SK-N-SH (cell line): Measurements from ENCODE around the gene CAND1. TPM values are rescaled to one million over a fixed set of nuclear protein-coding genes. Genes with fewer than 3 reads are reported as not detected.

Source experiments
- CTCF ChIA-PET: fragments of 300-600, 350-600 bp; formaldehyde crosslinking; extraction: SDS; loops from one replicate; lab custom pipeline; 2021; lab: Yijun Ruan, JAX
- POLR2A ChIA-PET: fragments of 350-600 bp; sonication (Branson Sonifier 250); formaldehyde crosslinking; extraction: SDS; loops from one replicate; lab custom pipeline; 2020; ENCODE audit warnings: antibody characterized with exemption, inconsistent platforms; lab: Yijun Ruan, JAX
- DNase-seq: peaks from one replicate; pipeline ENCODE4 v3.0.0; 2012
- H2AFZ ChIP-seq: fragments of 200-600 bp; sonication (generic); 2 replicates; pipeline ENCODE4 v1.8.1; 2016; ENCODE audit warnings: antibody characterized with exemption, mild to moderate bottlenecking, low read depth
- H3F3A ChIP-seq: fragments of 200-600 bp; sonication (generic); replicated peaks from 2 replicates; pipeline ENCODE3; 2016; ENCODE audit warnings: antibody characterized with exemption, mild to moderate bottlenecking; ENCODE audit not compliant: insufficient read depth
- H3K27ac ChIP-seq, 2 experiments: fragments of 200-500 bp in 1 of 2; fragments of 200-600 bp in 1 of 2; sonication (Bioruptor generic) in 1 of 2; sonication (generic), shearing (Covaris generic) in 1 of 2; 2 replicates each; pipeline versions ENCODE4 v1.5.1 to v1.6.1; 2014 to 2016; ENCODE audit warnings: low read depth in 2 of 2, inconsistent platforms in 1 of 2, low read length in 1 of 2, mild to moderate bottlenecking in 1 of 2, mixed read lengths in 1 of 2
- H3K27me3 ChIP-seq: fragments of 200-600 bp; sonication (generic), shearing (Covaris generic); 2 replicates; pipeline ENCODE4 v1.6.1; 2016; ENCODE audit warnings: mixed run types; ENCODE audit not compliant: insufficient read depth
- H3K36me3 ChIP-seq, 2 experiments: fragments of 200-500 bp in 1 of 2; fragments of 200-600 bp in 1 of 2; sonication (Bioruptor generic) in 1 of 2; sonication (generic) in 1 of 2; replicated peaks in 1 of 2; 2 replicates each; pipeline versions ENCODE3 to v1.5.1; 2014 to 2016; ENCODE audit warnings: low read length in 1 of 2, mild to moderate bottlenecking in 1 of 2; ENCODE audit not compliant: insufficient read depth in 2 of 2, control insufficient read depth in 1 of 2
- H3K4me1 ChIP-seq, 2 experiments: fragments of 200-500 bp in 1 of 2; fragments of 200-600 bp in 1 of 2; sonication (Bioruptor generic) in 1 of 2; sonication (generic), shearing (Covaris generic) in 1 of 2; 2 replicates each; pipeline versions ENCODE4 v1.5.1 to v1.6.1; 2014 to 2016; ENCODE audit warnings: low read depth in 1 of 2, low read length in 1 of 2, mixed run types in 1 of 2; ENCODE audit not compliant: insufficient read depth in 2 of 2, control insufficient read depth in 1 of 2
- H3K4me2 ChIP-seq: fragments of 200-600 bp; sonication (generic), shearing (Covaris generic); 2 replicates; pipeline ENCODE4 v1.6.1; 2017; ENCODE audit warnings: mixed run types
- H3K4me3 ChIP-seq, 2 experiments: fragments of 200-500 bp in 1 of 2; fragments of 200-600 bp in 1 of 2; sonication (Bioruptor generic) in 1 of 2; sonication (generic), shearing (Covaris generic) in 1 of 2; 2 replicates each; pipeline versions ENCODE4 v1.5.1 to v1.8.1; 2014 to 2016; ENCODE audit warnings: low read depth in 2 of 2, inconsistent platforms in 1 of 2, low read length in 1 of 2, mild to moderate bottlenecking in 1 of 2, mixed read lengths in 1 of 2, moderate library complexity in 1 of 2
- H3K79me2 ChIP-seq: fragments of 200-600 bp; sonication (generic); 2 replicates; pipeline ENCODE4 v1.8.1; 2017; ENCODE audit warnings: mild to moderate bottlenecking; ENCODE audit not compliant: insufficient read depth
- H3K9ac ChIP-seq: fragments of 200-600 bp; sonication (generic); 2 replicates; pipeline ENCODE4 v1.6.1; 2017; ENCODE audit warnings: mixed run types
- H3K9me2 ChIP-seq: fragments of 200-600 bp; sonication (generic); 2 replicates; pipeline ENCODE4 v1.6.1; 2017; ENCODE audit warnings: mixed run types
- H3K9me3 ChIP-seq: fragments of 200-600 bp; sonication (generic); 2 replicates; pipeline ENCODE4 v1.6.1; 2017; ENCODE audit warnings: mixed run types, mild to moderate bottlenecking, moderate library complexity
- H4K20me1 ChIP-seq: fragments of 200-600 bp; sonication (generic); 2 replicates; pipeline ENCODE4 v1.6.1; 2017; ENCODE audit warnings: mild to moderate bottlenecking, mixed run types; ENCODE audit not compliant: insufficient read depth
- EZH2phosphoT487 ChIP-seq: fragments of 200-600 bp; sonication (generic); IDR thresholded peaks from 2 replicates; pipeline ENCODE4 v1.6.1; 2017; ENCODE audit warnings: low read depth, mixed run types, mild to moderate bottlenecking, antibody characterized with exemption, moderate library complexity, borderline replicate concordance
- FOXM1 ChIP-seq: IDR thresholded peaks from 2 replicates; pipeline ENCODE4 v1.4.0; 2012; ENCODE audit warnings: low read depth, mild to moderate bottlenecking
- GABPA ChIP-seq: IDR thresholded peaks from 2 replicates; pipeline ENCODE4 v1.4.0; 2012; ENCODE audit warnings: low read depth, mild to moderate bottlenecking
- GATA2 ChIP-seq: sonication (generic); formaldehyde crosslinking; IDR thresholded peaks from 2 replicates; pipeline ENCODE4 v1.5.0; 2020; ENCODE audit warnings: mild to moderate bottlenecking, missing genetic modification reagents
- MXI1 ChIP-seq: IDR thresholded peaks from 2 replicates; pipeline ENCODE4 v1.6.1; 2012; ENCODE audit warnings: mild to moderate bottlenecking, low read depth, low read length, improper control_type of control experiment
- NRF1 ChIP-seq: IDR thresholded peaks from 2 replicates; pipeline ENCODE4 v1.6.1; 2012; ENCODE audit warnings: low read depth, mild to moderate bottlenecking, low read length
- RAD21 ChIP-seq: IDR thresholded peaks from 2 replicates; pipeline ENCODE4 v1.6.1; 2012; ENCODE audit warnings: mild to moderate bottlenecking, low read length
- RCOR1 ChIP-seq: fragments of 150-350 bp; IDR thresholded peaks from 2 replicates; pipeline ENCODE4 v1.6.1; 2017; ENCODE audit warnings: antibody characterized with exemption, low read length
- RXRA ChIP-seq: IDR thresholded peaks from 2 replicates; pipeline ENCODE4 v1.4.0; 2012; ENCODE audit warnings: low read depth, mild to moderate bottlenecking, borderline replicate concordance
- SIN3A ChIP-seq: IDR thresholded peaks from 2 replicates; pipeline ENCODE4 v1.6.1; 2012; ENCODE audit warnings: low read depth, mild to moderate bottlenecking, low read length, moderate library complexity, borderline replicate concordance
- SMC3 ChIP-seq: IDR thresholded peaks from 2 replicates; pipeline ENCODE4 v1.6.1; 2012; ENCODE audit warnings: low read depth, low read length, improper control_type of control experiment
- TAF1 ChIP-seq: IDR thresholded peaks from 2 replicates; pipeline ENCODE4 v1.6.1; 2012; ENCODE audit warnings: low read depth, mild to moderate bottlenecking, low read length, moderate library complexity, borderline replicate concordance
- WGBS: methylation state at CpG from one replicate; pipeline ENCODE4 v1.1.6; 2017; ENCODE audit warnings: low lambda C conversion rate; 5-methylcytosine and 5-hydroxymethylcytosine counted together
- polyA plus RNA-seq, 3 experiments: library from polyadenylated mRNA; depleted of rRNA; stranded (reverse); fragments of >200 nt; gene quantifications; 2 replicates each; pipeline ENCODE4 v1.2.3, GENCODE V29; 2012
- TF ChIP-seq, protein P1 (sequence below): IDR thresholded peaks from 2 replicates; pipeline ENCODE4 v1.4.0; 2012; ENCODE audit warnings: low read depth, borderline replicate concordance
- TF ChIP-seq, protein P2 (sequence below): fragments of 150-350 bp; IDR thresholded peaks from 2 replicates; pipeline ENCODE4 v1.6.1; 2016; ENCODE audit warnings: mild to moderate bottlenecking, low read depth, low read length
- TF ChIP-seq, protein P3 (sequence below): fragments of 150-350 bp; IDR thresholded peaks from 2 replicates; pipeline ENCODE4 v1.6.1; 2017; ENCODE audit warnings: antibody characterized with exemption, low read length, low read depth, borderline replicate concordance
- TF ChIP-seq, protein P4 (sequence below): IDR thresholded peaks from 2 replicates; pipeline ENCODE4 v1.4.0; 2012; ENCODE audit warnings: low read depth, borderline replicate concordance

CAND1 gene
- polyA plus RNA-seq, 1 of the 3 experiments (the other 2 are of a cell fraction): 17.4 TPM

DNA sequence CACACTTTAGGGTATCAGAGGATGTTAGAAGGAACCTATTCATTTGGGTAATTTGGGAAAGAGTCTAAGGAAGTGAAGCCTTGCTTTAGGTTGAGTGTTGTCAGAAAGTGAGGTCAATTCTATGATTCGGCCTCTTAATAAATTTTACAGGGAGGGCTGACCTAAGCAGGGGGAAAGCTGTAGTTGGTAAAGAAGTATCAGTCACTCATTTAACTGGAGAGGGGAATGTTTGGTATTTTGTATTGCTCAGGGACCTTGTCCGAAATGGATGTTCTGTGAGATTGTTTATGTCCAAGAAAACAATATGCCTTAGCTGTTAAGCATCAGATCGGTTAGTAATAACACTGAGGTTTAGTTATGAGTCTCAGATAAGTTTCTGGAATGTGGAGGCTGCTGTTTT is 7.3 kb downstream of the CAND1 start (continued):
- TF ChIP-seq FOXM1 (no peak), EZH2phosphoT487 (no peak)

DNA sequence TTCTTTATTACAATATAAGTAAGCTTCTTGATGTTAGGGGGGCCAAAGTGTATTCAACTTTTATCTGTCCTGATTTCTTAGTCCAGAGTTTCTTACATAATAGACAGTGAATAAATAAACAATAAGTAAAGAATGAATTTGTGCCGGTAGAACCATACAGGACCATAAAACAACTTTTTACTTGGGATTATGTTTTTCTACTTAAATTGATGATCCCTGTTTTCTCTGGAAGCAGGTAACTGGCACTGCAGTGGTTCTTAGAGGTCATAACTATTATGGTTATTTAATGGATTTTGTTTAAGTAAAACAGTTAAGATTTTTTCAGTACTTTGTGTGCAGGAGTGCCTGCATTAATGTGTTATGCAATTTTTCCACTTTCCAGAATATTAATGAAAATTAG is 10.5 kb downstream of the CAND1 start:
- Histone ChIP-seq H3K4me3 (no peak overlapping the region), H3F3A (peaks cover 13% of the 10 kb centered on the region), H3K27ac (no peak overlapping the region), H3K4me1 (peaks cover 0 to 13% of the 10 kb centered on the region in 2 experiments; a peak in 2 of 4 replicates), H3K36me3 (peaks cover 21 to 37% of the 10 kb centered on the region in 2 experiments), H3K27me3 (no peaks in the 10 kb centered on the region), H2AFZ (no peak overlapping the region), H4K20me1 (peaks cover 75% of the 10 kb centered on the region), H3K4me2 (no peak overlapping the region), H3K79me2 (peaks cover 100% of the 10 kb centered on the region), H3K9ac (no peak overlapping the region), H3K9me2 (no peaks in the 10 kb centered on the region), H3K9me3 (no peaks in the 10 kb centered on the region)
- CTCF ChIA-PET: interaction anchor here (1.4 kb wide), 2 partner anchors 9 to 11 kb away, joined by 3 to 4 read pairs; partner anchors contain the start of gene CAND1
- POLR2A ChIA-PET: no interaction called here
- 92% methylated on average over 1 of the region's 1 CpG for WGBS
- DNase-seq: no peak
- no peak for TF ChIP-seq RXRA
- TF ChIP-seq GATA2 (CRISPR knock-in tag): no peak
- TF ChIP-seq TAF1: no peak
- TF ChIP-seq FOXM1: no peak
- TF ChIP-seq, protein P1, sequence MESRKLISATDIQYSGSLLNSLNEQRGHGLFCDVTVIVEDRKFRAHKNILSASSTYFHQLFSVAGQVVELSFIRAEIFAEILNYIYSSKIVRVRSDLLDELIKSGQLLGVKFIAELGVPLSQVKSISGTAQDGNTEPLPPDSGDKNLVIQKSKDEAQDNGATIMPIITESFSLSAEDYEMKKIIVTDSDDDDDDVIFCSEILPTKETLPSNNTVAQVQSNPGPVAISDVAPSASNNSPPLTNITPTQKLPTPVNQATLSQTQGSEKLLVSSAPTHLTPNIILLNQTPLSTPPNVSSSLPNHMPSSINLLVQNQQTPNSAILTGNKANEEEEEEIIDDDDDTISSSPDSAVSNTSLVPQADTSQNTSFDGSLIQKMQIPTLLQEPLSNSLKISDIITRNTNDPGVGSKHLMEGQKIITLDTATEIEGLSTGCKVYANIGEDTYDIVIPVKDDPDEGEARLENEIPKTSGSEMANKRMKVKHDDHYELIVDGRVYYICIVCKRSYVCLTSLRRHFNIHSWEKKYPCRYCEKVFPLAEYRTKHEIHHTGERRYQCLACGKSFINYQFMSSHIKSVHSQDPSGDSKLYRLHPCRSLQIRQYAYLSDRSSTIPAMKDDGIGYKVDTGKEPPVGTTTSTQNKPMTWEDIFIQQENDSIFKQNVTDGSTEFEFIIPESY: no peak
- no peak for TF ChIP-seq NRF1
- TF ChIP-seq SMC3: no peak
- TF ChIP-seq SIN3A: no peak
- TF ChIP-seq, protein P2, sequence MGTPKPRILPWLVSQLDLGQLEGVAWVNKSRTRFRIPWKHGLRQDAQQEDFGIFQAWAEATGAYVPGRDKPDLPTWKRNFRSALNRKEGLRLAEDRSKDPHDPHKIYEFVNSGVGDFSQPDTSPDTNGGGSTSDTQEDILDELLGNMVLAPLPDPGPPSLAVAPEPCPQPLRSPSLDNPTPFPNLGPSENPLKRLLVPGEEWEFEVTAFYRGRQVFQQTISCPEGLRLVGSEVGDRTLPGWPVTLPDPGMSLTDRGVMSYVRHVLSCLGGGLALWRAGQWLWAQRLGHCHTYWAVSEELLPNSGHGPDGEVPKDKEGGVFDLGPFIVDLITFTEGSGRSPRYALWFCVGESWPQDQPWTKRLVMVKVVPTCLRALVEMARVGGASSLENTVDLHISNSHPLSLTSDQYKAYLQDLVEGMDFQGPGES: no peak
- TF ChIP-seq RCOR1: no peak
- TF ChIP-seq MXI1: no peak
- TF ChIP-seq GABPA: no peak
- TF ChIP-seq RAD21: no peak
- TF ChIP-seq, protein P3, sequence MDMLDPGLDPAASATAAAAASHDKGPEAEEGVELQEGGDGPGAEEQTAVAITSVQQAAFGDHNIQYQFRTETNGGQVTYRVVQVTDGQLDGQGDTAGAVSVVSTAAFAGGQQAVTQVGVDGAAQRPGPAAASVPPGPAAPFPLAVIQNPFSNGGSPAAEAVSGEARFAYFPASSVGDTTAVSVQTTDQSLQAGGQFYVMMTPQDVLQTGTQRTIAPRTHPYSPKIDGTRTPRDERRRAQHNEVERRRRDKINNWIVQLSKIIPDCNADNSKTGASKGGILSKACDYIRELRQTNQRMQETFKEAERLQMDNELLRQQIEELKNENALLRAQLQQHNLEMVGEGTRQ: no peak
- TF ChIP-seq, protein P4, sequence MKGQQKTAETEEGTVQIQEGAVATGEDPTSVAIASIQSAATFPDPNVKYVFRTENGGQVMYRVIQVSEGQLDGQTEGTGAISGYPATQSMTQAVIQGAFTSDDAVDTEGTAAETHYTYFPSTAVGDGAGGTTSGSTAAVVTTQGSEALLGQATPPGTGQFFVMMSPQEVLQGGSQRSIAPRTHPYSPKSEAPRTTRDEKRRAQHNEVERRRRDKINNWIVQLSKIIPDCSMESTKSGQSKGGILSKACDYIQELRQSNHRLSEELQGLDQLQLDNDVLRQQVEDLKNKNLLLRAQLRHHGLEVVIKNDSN: no peak
